DMS53 treated with DMSO at 0.1 percent for 48 hours (cell line): ENCODE measurements around the gene TTI1.
"Not testable (repeated sequence)": the region's sequence is repeated elsewhere in the genome, so short reads cannot be mapped to it uniquely, and the experiment has no call there.

Experiments
- DNase-seq: peaks from one replicate; lab custom pipeline; 2025; ENCODE audit not compliant: unreplicated experiment; lab: John Stamatoyannopoulos, UW

TTI1 gene

DNA sequence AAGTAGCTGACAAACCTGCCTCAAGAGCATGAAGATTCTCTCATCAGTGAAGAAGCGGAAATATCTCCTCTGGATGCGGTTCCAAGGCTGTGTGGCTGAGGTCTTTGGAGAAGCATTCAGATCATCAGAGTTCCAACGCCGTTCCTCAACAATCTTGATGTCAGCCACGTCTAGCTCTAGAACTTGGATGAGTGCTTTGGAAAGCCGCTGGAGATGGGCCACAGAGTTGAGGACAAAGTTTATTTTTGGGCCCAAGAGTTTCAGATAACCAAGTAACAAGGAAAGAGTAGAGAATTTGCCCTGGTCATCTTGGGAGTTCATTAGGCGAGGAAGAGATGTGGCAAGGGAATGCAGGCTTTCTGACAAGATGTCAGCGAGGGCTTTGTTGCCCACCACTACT, 20.9 kb downstream of the TTI1 start:
- no peak for DNase-seq

- DNase-seq = no peak
Observed at GRCh38 chr20:38011696-38012095, 21.6 kb downstream of the TTI1 start.

GRCh38 chr20:38009416-38009815, 23.8 kb downstream of the TTI1 start:
- not testable (repeated sequence) for DNase-seq

- DNase-seq = no peak
Observed at GRCh38 chr20:38008233-38008944, 24.9 kb downstream of the TTI1 start.

DNA sequence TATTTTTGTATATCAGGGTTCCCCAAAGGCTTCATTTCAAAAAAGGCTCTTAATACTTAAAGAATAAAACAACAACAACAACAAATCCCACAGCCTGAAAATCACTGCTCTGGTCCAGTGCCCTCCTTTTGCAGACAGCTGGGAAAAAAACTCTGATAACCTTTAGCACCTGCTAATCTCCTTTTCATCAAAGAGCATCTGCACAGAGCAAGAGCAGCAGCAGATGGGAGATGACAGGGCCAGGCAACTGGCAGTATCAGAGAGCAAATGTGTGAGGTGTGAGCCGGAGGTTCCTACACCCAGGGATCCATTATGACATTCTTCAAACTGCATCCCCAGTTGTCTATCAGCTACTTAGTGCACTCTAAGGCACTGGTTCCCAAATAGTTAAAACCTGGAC, 25.7 kb downstream of the TTI1 start:
- no peak for DNase-seq

DNA sequence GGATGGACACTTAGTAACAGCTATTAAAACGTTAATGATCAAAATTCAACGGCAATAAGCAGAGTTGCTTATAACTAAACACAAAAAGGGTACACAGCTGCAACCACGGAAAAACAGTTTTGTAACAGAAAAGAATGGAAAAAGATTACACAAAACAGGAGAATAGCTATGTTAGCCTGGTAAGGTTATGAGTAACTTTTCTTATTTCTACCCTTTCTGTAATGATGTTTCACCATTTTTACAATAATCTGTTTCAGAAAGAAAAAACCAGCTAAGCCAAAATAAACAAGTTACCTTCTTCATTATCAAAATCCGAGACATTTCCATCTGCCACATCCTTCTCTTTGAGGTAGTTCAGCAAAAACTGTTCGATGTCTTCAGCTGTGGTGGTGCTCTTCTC, 27.4 kb downstream of the TTI1 start:
- no peak for DNase-seq

- DNase-seq = no peak
Observed at GRCh38 chr20:38004416-38004815, 28.8 kb downstream of the TTI1 start.

DNA sequence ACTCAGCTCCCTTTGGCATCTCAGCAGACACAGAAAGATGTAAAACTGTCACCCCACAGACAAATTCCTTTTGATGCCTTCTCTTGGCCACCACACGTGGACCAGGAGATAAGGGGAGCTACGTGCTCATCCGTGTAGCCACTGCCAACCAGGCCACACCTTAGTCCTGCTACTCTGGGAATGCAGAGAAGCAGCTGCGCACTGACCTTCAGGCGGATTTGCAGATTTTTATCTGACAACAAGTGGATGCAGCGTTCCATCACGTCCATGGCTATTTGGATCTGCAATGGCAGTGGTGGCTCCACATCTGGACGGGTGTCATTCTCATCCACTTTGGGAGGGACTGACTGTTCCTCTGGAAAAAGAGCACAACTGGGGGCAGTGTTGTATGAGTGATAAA, 30.8 kb downstream of the TTI1 start:
- no peak for DNase-seq

DNA sequence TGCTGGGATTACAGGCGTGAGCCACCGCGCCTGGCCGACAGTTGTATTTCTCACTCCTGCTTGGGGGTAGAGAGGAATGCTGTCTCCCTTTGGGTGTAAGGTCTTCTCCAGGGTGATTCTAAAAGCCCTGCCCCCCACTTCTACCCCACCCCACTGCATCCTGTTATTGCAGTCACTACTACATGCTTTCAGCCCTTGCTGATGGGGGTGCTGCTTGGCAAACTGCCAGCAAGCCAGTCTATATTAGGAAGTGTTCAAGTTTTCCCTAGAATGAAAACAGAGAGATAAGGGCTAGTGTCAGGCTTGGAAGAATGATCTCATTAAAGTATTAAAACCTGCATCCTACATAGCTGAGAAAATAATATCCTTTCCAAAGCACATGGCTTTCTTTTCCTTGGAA, 31.3 kb downstream of the TTI1 start:
- DNase-seq = no peak

DNA sequence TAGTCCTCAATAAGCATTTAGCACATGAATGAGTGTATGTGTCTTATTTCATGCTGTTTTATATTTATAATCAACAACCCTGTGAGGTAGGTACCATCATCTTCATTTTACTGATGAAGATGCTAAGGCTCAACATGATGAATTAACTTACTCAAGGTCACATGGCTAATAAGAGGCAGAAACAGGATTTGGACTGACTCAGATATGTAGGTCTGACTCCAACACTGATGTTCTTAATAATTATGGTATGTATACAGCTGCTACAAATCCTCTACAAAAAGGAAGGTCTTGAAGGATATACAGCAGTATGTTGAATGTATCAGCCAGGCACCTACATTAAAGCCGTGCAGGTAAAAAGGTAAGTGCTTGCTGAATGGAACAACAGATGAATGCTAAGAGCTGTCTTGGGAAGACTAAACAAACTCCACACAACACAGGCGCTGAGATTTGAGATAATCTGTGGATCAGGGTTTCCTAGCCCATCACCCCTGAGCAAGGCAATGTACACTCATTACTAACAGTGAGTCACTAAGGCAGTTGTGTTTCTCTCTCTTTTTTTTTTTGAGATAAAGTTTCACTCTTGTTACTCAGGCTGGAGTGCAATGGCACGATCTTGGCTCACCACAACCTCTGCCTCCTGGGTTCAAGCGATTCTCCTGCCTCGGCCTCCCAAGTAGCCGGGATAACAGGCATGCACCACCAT, 31.9 kb downstream of the TTI1 start:
- no peak for DNase-seq

- no peak for DNase-seq
Observed at GRCh38 chr20:38000293-38000692, 33.0 kb downstream of the TTI1 start.

DNA sequence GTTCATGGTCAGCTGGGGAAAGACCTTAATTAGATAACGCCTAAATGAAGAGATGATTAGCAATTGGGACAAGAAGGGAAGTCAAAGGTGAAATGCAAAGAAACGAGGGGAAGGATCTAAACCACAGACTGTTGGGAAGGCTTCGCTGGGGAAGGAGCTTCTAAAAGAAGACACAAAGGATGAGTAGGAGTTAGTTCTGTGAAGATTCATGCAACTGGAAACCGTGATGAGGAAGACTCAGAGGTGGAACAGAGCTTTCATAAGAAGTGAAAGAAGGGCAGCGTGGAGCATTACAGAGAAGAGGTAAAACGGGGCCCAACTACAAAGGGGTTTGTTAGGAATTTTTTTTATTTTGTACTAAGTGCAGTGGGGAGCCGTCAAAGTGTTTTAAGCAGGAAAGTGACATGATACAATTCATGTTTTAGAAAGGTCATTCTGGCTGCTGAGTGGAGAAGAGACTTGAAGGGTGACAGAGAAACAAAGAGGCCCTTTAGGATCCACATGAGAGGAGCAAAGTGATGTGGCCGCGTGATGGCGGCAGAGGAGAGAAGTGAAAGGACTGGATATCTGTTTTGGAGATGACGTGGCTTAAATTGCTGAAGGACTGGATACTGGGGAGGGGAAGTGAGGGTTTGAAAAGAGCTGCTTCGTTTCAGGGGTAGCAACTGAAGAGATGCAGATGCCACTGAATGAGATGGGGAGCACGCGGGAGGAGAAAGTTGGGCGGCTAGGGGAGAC, 33.6 kb downstream of the TTI1 start:
- no peak for DNase-seq

DNA sequence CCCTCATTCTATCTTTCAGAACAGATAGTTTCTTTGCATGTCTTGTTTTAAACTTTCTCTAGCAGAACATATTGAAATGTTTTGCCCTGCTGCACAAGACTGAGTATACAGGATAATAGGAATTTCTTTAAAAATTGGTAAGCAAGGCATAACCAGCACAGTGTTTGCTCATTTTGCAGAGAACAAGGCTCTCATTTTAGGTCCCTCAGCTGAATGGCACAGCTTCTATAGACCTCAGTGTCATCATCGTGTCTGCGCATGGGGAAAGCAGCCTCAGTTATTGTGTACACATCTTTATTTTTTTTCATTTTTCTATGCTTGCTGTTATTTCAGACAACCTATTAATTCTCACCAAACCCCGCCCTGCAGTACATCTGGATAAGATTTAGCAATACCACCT, 35.7 kb downstream of the TTI1 start:
- no peak for DNase-seq

DNA sequence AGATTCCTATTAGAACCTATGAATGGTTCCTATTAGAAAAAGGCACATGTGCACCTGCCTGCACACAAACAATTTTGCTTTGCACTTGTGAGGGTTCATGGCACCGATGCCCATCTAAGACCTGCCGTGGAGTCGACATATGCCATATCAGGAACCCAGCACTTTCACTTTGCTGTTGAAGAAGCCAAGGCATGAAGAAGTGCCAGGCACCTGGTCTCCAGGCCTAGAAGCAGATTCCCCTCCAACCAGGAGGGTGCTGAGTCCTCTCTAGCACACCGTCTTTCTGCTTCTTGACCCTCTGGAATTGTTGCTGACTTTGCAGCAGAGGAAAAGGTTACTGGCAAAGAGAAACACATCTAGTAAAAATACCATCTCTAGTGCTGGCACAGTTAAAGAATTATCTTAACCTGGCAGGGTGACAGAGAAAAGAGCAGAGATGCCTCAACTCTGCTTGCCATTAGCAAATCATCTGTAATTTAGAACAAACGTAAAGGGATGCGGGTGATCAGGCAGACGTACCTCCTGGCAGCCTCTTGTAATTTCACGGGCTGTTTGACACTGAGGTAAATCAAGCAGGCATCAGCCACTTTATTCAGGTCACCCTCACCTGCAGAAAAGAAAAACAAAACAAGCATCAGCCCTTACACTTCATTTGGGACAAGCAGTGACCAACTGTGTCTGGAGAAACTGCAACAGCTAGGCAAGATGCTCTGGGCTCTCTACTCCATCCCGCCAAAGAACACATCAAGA, 37.2 kb downstream of the TTI1 start:
- no peak for DNase-seq

- DNase-seq = peak; percentile 59
Observed at GRCh38 chr20:37994512-37994911, 38.7 kb downstream of the TTI1 start.

GRCh38 chr20:37992802-37993409, 40.4 kb downstream of the TTI1 start:
- peak; percentile 26 for DNase-seq

DNA sequence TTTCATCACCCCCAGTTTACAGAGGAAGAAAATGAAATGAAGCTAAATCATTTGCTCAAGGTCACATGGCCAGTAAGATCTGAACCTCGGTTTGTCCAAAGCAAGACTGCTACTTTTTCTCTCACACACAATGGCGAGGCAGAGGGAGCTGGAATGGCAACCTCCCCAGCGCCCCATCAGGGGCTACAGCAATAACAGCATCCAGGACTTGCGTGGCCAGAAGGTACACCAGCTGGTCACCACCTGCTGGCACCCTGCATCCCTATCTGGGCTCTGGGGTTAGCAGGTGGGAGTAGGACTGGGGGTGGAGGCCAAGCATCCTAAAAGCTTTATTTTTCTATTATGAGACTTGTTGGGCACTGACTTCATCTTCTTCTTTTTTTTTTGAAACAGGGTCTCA, 41.3 kb downstream of the TTI1 start:
- DNase-seq = no peak

DNA sequence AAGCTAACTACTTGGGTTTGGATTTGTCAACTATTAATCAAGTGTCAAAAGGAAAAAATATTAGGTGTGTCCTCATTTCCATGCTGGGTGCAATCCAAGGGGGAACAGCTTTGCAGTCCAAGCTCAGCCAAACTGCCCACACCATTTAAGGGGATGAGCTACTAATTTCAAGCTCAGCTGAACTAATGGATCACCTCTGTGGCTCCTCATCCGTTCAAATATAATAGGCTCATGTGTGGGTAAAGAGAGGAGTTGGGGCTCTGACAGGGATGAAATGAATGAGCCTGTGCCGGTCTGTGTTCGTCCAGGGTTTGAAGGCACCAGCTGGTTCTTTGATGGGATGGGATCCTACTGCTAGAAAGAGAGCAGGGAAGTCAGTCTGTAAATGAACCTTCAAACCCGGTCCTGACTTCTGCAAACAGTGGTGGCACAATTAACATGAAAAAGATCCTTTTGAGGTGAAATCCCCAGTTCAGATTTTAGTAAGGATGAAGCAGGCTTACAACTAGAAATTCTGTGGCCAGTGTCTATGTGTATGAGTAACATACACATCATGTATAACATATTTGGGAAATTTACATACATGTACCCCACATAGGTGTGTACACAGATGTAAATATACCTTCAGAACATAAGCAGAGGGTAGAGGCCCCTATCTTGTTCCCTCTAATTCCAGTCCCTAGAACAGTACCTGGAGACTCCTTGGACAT, 41.9 kb downstream of the TTI1 start:
- no peak for DNase-seq

GRCh38 chr20:37990571-37991151, 42.6 kb downstream of the TTI1 start:
- DNase-seq = peak; percentile 87
